ENCODE data around the gene AKNA. TPM values are rescaled to one million over a fixed set of nuclear protein-coding genes. Genes with fewer than 3 reads are reported as not detected.

Gene AKNA
- total and polyA plus RNA-seq, 12 donors, result 4.8 to 37.3 (median 15.9) TPM

DNA sequence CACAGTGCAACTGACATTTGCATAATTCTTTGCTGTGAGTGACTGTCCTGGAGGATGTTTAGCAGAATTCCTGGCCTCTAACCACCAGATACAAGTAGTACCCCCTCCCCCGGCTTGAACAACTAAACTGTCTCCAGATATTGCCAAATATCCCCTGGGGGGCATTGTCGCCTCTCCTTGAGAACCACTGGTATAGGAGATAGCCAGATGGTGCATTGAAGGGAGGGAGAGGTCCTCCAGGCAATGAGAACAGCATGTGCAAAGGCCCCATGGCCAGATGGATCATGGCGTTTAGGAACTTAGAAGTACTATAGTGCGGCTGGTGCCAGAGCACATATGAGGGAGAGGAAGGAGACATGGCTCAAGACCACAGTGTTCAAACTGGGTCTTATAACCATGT, 83.8 kb downstream of the AKNA start:
- peak in 4 of 7 donors; percentile 6 to 24 (median 7) for DNase-seq
- H3K27ac ChIP-seq, result no peak overlapping the region
- no peaks in the 10 kb centered on the region for H3K4me1 ChIP-seq (replicated peaks in 1 of 2)
- H3K9me3 ChIP-seq (replicated peaks in 1 of 3), result no peaks in the 10 kb centered on the region
- no peak overlapping the region for H3K4me3 ChIP-seq
- peaks cover 0 to 6% of the 10 kb centered on the region in 2 donors for H3K36me3 ChIP-seq (replicated peaks in 1 of 2)
- intact Hi-C loops (cut with DNase I), result no loop called here
- no peaks in the 10 kb centered on the region for H3K27me3 ChIP-seq
- 91 to 96% (median 93%) methylated on average over 4 of the region's 4 CpGs for WGBS, 4 donors
- TF ChIP-seq POLR2A (IDR thresholded peaks at IDR 0.05), result no peak
- TF ChIP-seq, protein P1, sequence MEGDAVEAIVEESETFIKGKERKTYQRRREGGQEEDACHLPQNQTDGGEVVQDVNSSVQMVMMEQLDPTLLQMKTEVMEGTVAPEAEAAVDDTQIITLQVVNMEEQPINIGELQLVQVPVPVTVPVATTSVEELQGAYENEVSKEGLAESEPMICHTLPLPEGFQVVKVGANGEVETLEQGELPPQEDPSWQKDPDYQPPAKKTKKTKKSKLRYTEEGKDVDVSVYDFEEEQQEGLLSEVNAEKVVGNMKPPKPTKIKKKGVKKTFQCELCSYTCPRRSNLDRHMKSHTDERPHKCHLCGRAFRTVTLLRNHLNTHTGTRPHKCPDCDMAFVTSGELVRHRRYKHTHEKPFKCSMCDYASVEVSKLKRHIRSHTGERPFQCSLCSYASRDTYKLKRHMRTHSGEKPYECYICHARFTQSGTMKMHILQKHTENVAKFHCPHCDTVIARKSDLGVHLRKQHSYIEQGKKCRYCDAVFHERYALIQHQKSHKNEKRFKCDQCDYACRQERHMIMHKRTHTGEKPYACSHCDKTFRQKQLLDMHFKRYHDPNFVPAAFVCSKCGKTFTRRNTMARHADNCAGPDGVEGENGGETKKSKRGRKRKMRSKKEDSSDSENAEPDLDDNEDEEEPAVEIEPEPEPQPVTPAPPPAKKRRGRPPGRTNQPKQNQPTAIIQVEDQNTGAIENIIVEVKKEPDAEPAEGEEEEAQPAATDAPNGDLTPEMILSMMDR (IDR thresholded peaks at IDR 0.05), result no peak

DNA sequence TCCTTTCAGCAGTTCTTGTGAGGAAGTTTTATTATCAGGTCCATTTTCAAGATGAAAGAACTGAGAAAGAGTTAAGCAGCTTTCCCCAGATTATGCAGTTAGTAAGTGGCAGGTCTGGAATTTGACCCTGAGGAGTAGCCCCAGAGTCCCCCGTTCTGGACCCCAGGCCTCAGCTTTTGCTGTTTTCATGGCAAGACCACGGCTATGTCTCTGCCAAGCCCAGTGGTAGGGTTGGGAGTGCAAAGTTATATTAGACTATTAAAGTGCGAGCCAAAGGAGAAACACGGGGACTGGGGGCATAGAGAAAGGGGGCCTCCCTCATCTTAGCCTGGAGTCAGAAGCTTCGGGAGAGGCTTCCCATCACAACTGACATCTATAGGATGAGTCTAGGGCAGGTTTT, 84.2 kb downstream of the AKNA start:
- no peaks in the 10 kb centered on the region for H3K4me1 ChIP-seq (replicated peaks in 1 of 2)
- H3K4me3 ChIP-seq, result no peak overlapping the region
- TF ChIP-seq, protein P1 (IDR thresholded peaks at IDR 0.05), result no peak
- TF ChIP-seq POLR2A (IDR thresholded peaks at IDR 0.05), result no peak
- 74 to 84% (median 79%) methylated on average over 5 of the region's 5 CpGs for WGBS, 4 donors
- DNase-seq, result peak in 5 of 7 donors; percentile 1 to 28 (median 4)
- H3K27ac ChIP-seq, result no peak overlapping the region
- no peaks in the 10 kb centered on the region for H3K27me3 ChIP-seq
- H3K9me3 ChIP-seq (replicated peaks in 1 of 3), result no peaks in the 10 kb centered on the region
- peaks cover 0 to 5% of the 10 kb centered on the region in 2 donors for H3K36me3 ChIP-seq (replicated peaks in 1 of 2)
- intact Hi-C loops (cut with DNase I), result no loop called here

DNA sequence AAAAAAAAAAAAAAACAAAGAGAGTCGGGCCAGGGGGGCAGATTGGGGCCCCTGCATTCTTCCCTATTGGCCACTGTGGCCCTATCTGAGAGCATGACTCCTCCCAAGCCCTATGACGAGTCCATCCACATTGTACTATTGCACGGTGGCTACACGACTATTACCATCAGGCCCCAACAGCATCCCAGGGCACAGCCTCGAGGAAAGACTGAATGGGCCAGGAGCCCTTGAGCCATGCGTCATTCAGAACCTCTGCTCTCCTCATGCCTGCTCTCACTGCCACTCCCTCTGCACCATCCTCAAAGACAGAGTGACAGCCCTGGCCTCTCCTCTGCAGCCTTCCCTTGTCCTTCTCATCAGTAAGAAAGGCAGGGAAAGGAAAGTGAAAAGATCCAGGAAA, 85.1 kb downstream of the AKNA start:
- DNase-seq, result peak in 5 of 7 donors; percentile 6 to 38 (median 8)
- no peak overlapping the region for H3K27ac ChIP-seq
- no peak for TF ChIP-seq POLR2A (IDR thresholded peaks at IDR 0.05)
- TF ChIP-seq, protein P1 (IDR thresholded peaks at IDR 0.05), result no peak
- H3K4me1 ChIP-seq (replicated peaks in 1 of 2), result no peaks in the 10 kb centered on the region
- H3K27me3 ChIP-seq, result no peaks in the 10 kb centered on the region
- no peaks in the 10 kb centered on the region for H3K9me3 ChIP-seq (replicated peaks in 1 of 3)
- peaks cover 0 to 5% of the 10 kb centered on the region in 2 donors for H3K36me3 ChIP-seq (replicated peaks in 1 of 2)
- intact Hi-C loops (cut with DNase I), result no loop called here
- no peak overlapping the region for H3K4me3 ChIP-seq
- 66 to 79% (median 77%) methylated on average over 6 of the region's 6 CpGs for WGBS, 4 donors

DNA sequence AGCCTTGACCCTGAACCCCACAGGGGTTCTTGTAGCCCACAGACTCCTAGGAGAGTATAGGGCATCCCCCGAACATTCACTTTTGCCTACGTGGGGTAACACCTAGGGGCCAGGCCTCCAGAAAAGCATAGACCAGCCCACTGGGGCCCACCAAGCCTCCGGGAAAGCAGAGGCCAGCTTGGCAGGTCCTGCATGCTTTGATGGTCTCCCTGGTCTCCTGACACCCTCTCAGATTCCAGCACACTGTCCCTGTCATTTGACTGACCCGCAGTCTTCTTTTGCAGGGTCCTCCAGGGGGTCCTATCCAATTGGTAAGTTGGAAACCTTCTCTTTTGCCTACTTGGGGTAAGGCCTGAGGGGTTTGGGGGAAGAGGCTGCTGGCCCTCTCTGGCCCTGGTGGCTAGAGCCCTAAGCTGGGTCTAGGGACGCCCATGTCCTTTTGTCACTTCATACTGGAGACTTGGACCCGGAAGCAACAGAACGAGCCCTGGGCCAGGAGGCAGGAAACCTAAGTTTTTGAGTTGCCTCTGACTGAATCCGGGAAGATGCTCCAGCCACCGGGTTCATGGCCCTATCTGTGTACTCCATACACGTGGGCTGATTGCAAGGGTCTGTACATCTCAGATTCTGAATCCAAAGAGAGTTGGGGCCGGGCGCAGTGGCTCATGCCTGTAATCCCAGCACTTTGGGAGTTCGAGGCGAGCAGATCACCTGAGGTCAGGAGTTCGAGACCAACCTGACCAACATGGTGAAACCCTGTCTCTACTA, 85.8 kb downstream of the AKNA start:
- Histone ChIP-seq H3K27me3 (no peaks in the 10 kb centered on the region), H3K9me3 (replicated peaks in 1 of 3) (no peaks in the 10 kb centered on the region), H3K27ac (no peak overlapping the region), H3K4me3 (no peak overlapping the region), H3K4me1 (replicated peaks in 1 of 2) (no peaks in the 10 kb centered on the region), H3K36me3 (replicated peaks in 1 of 2) (peaks cover 0 to 5% of the 10 kb centered on the region in 2 donors)
- WGBS, 4 donors, result 83 to 94% (median 87%) methylated on average over 11 to 15 of the region's 15 CpGs
- intact Hi-C loops (cut with DNase I), result no loop called here
- peak in 4 of 7 donors; percentile 6 to 35 (median 12) for DNase-seq
- TF ChIP-seq, protein P1 (IDR thresholded peaks at IDR 0.05), result no peak
- no peak for TF ChIP-seq POLR2A (IDR thresholded peaks at IDR 0.05)
